Upper lobe of right lung (tissue), 1 donor: ENCODE data around the gene NCOA5. TPM values are rescaled to one million over a fixed set of nuclear protein-coding genes. Genes with fewer than 3 reads are reported as not detected.

Source experiments
- ATAC-seq: fragments of 200-7000 bp; cut with Tn5 transposase; one replicate; pipeline ENCODE4 v1.9.1; 2020; ENCODE audit warnings: mild to moderate bottlenecking, moderate library complexity
- DNase-seq: peaks from one replicate; pipeline ENCODE4 v3.0.0-alpha.2; 2020
- H3K27ac ChIP-seq: fragments of 200-600 bp; one replicate; pipeline ENCODE4 v1.8.0; 2022
- H3K27me3 ChIP-seq: fragments of 200-600 bp; one replicate; pipeline ENCODE4 v1.8.0; 2022; ENCODE audit warnings: mild to moderate bottlenecking
- H3K36me3 ChIP-seq: fragments of 200-600 bp; one replicate; pipeline ENCODE4 v1.8.0; 2022
- H3K4me1 ChIP-seq: fragments of 200-600 bp; one replicate; pipeline ENCODE4 v1.8.0; 2022
- H3K4me3 ChIP-seq: fragments of 200-600 bp; one replicate; pipeline ENCODE4 v1.8.0; 2022; ENCODE audit warnings: mild to moderate bottlenecking
- H3K9me3 ChIP-seq: fragments of 200-600 bp; one replicate; pipeline ENCODE4 v1.8.0; 2022
- intact Hi-C: fragments of 100-400 bp; cut with DNase I; formaldehyde crosslinking; loops from one replicate; pipeline ENCODE4 v1.11.0; 2022
- total RNA-seq: library from RNA; stranded (reverse); fragmentation: NEBNext Ultra II Directional; extraction: Animal tissue kit (Norgen Biotek cat#: 25700); gene quantifications from one replicate; pipeline ENCODE4 v1.2.1, GENCODE V29; 2021
- TF ChIP-seq, protein P1 (sequence below): fragments of 200-600 bp; IDR thresholded peaks from one replicate; pipeline ENCODE4 v1.8.0; 2022; ENCODE audit warnings: antibody characterized with exemption
- donor health status: DM: no; HTN: yes; CAD: no; lungs with severe emphysema.

The NCOA5 gene
- total RNA-seq, 1 donor from 2014 or later, result 28.7 TPM

DNA sequence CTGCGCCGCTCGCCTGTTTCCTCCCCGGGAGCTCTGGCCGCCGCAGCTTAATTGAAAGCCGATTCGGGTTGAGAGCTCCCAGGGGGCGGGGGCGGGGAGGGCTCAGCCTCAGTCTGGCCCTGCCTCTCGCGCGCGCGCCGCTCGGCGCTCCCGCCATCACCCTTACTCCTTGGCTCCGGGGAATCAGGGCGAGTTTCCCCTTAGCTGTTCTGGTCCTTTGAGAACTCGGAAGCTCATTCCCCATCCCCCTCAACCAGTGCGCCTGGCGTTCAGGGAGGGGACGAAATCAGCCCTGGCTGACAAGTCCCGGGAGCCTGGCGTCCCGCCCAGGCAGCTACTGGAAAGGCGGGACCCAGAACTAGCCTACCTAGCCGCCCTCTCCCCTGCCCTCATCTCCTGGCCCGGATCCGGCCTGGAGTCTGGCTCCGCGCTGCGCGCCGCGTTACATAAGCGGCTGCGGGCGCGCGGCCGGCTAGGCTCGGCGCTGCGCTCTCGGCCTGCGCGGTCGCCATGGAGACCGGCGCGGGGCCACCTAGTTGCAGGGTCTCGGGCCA is 58.0 kb downstream of the NCOA5 start:
- Histone ChIP-seq H3K27me3 (peaks cover 98% of the 10 kb centered on the region), H3K4me1 (no peaks in the 10 kb centered on the region), H3K27ac (no peak overlapping the region), H3K4me3 (no peak overlapping the region), H3K9me3 (no peaks in the 10 kb centered on the region), H3K36me3 (no peaks in the 10 kb centered on the region)
- TF ChIP-seq, protein P1, sequence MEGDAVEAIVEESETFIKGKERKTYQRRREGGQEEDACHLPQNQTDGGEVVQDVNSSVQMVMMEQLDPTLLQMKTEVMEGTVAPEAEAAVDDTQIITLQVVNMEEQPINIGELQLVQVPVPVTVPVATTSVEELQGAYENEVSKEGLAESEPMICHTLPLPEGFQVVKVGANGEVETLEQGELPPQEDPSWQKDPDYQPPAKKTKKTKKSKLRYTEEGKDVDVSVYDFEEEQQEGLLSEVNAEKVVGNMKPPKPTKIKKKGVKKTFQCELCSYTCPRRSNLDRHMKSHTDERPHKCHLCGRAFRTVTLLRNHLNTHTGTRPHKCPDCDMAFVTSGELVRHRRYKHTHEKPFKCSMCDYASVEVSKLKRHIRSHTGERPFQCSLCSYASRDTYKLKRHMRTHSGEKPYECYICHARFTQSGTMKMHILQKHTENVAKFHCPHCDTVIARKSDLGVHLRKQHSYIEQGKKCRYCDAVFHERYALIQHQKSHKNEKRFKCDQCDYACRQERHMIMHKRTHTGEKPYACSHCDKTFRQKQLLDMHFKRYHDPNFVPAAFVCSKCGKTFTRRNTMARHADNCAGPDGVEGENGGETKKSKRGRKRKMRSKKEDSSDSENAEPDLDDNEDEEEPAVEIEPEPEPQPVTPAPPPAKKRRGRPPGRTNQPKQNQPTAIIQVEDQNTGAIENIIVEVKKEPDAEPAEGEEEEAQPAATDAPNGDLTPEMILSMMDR, result no peak
- ATAC-seq, result no peak
- no peak for DNase-seq
- intact Hi-C loops, result no loop called here

DNA sequence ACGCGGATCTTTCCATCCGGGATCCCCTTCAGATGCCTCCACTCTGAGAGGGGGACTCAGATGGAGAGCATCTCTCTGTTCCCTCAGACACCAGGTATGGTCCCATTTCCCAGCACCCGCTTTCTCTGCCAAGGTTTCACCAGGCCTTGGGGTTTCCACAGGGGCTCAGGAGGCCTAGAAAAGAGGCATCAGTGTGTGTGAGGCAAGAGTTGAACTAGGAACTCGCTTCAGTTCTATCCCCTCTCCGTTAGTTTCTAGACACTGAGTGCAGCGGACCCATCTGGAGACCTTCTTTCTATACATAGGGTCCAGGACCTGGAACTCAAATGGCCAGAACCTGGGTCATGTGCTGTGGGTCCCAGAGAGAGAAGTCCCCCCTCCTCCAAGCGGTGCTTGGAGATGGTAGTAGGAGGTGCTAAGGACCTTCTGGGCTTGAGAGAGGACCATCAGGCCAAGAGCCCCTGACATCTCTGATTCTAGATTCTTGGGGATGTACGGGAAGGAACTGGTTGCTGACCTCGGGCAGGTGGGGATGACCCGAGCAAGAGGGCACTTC is 58.7 kb downstream of the NCOA5 start:
- ATAC-seq (no peak), DNase-seq (no peak)
- Histone ChIP-seq H3K36me3 (no peaks in the 10 kb centered on the region), H3K9me3 (no peaks in the 10 kb centered on the region), H3K4me1 (no peaks in the 10 kb centered on the region), H3K27me3 (peaks cover 98% of the 10 kb centered on the region), H3K4me3 (no peak overlapping the region), H3K27ac (no peak overlapping the region)
- intact Hi-C loops, result no loop called here
- TF ChIP-seq, protein P1, result no peak

DNA sequence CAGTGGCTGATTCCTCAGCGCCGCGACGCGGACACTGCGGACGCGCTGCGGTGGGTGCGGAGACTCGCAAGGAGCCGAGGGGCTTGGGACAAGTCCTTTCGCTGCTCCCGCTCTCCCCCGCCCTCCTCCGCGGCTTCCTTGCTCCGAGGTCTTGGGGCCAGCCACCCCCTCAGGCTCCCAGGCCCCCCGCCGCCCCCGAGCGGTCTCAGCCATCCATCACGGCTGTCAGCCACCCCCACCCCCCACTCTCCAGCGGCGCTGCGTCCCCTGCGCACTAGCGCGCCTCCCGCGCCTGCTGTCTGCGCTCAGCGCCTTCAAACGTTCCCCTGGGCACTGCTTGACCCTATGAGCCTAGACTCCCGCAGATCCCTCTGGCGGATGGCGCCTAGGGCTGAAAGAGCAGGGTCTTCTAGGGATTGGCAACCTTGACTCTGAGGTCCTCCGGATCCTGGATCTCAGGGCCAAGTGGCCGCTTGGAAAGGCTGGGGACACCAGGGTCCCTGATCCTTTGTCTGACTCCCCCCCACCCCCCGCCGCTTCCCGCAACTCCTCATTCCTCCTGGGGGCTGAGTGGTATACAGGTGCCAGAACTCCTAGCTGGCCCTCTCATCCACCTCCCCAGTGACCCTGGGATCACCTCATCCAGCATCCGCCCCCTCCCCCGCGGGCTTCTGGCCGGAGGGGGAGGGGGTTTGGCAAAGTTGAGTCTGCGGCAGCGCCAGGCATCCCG is 59.3 kb downstream of the NCOA5 start:
- intact Hi-C loops, result no loop called here
- Histone ChIP-seq H3K27me3 (peaks cover 98% of the 10 kb centered on the region), H3K9me3 (no peaks in the 10 kb centered on the region), H3K4me1 (no peaks in the 10 kb centered on the region), H3K4me3 (no peak overlapping the region), H3K36me3 (no peaks in the 10 kb centered on the region), H3K27ac (no peak overlapping the region)
- DNase-seq, result no peak
- TF ChIP-seq, protein P1, result no peak
- no peak for ATAC-seq

DNA sequence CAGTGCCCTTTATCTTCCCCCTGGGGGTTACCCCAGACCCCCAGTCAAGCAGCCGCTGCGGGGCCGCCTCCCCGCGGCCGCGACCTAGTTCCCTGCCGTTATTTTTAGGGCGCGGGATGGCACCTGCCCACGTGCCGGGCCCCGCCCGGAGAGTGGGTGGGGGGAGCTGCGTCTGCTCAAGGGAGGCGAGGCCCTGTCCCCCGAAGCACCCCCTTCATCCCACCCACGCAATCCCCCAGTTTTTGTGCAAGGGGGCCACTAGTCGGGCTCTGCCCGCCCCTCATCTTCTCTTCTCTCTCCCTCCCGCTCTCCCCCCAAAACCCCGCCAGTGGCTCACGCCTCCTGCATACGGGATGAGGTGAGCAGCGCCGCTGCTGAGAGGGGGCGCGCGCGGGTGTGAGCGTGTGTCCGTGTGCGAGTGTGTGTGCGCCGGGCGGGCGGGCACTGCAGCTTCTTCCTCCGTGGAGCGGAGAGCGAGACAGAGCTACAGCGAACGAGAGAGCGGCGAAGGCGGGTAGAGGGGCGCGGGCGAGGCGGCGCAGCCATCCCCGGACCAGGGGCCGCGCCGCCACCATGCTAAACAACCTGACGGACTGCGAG is 60.9 kb downstream of the NCOA5 start, which contains the start of gene SLC12A5:
Gene SLC12A5, plus strand, starts transcription at position 444 of the 600 bp plus-strand sequence. Its CDS starts 130 bp downstream, at position 574.
- DNase-seq (no peak), ATAC-seq (no peak)
- Histone ChIP-seq H3K4me1 (no peaks in the 10 kb centered on the region), H3K4me3 (no peak within 1 kb of the TSS), H3K9me3 (no peaks in the 10 kb centered on the region), H3K27me3 (peaks cover 98% of the 10 kb centered on the region), H3K27ac (no peak within 1 kb of the TSS), H3K36me3 (no peaks in the 10 kb centered on the region)
- TF ChIP-seq, protein P1, result no peak
- intact Hi-C loops, result no loop called here

DNA sequence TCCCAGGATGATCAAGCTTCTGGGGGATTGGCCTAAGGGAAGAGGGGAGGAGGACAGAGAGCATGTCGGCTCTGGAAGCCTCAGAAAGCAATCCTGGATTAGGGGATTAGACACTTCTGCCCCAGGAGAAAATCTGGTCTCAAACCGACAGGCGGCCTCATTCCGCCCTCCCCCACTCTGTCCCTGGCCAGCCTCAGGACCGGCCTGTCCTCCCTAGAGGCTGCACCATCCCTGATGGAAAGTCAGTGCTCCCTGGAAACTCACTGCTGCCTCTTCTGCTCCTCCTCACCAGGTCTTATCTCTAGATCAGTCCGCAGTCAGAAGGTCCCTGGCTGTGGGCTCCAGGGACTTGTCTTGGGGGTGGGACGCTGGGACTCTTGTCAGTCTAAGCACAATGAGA is 61.7 kb downstream of the NCOA5 start:
- TF ChIP-seq, protein P1, result no peak
- ATAC-seq, result no peak
- intact Hi-C loops, result no loop called here

More for the DNA sequence above, 61.7 kb downstream of the NCOA5 start:
- Histone ChIP-seq H3K36me3 (no peaks in the 10 kb centered on the region), H3K4me3 (no peak overlapping the region), H3K27ac (no peak overlapping the region), H3K9me3 (no peaks in the 10 kb centered on the region), H3K4me1 (no peaks in the 10 kb centered on the region), H3K27me3 (peaks cover 90% of the 10 kb centered on the region)
- no peak for DNase-seq
